Measurements from ENCODE around the gene SHLD3.

DNA sequence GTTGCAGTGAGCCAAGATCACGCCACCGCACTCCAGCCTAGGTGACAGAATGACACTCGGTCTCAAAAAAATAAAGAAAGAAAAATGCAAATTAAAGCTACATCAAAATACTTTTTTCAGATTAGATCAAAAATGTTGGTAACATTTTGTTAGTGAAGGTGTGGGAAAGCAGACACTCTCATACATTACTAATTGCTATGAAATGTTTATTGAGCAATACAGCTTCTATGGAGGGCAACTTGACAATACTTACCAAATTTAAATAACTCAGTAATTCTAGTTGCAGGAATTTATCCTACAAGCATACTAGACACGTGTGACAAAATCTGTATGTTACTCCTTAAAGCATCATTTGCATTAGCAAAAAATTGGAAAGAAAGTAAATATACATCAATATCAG lies 4.8 kb upstream of the SHLD3 start:
- TF ChIP-seq POLR2AphosphoS5 (IDR thresholded peaks at IDR 0.05; ENCODE audit: borderline replicate concordance, low read depth, low read length) (no peak), EZH2 (IDR thresholded peaks at IDR 0.05) (no peak), FOXP2 (optimal IDR thresholded peaks at IDR 0.05; ENCODE audit: control extremely low read depth, extremely low read length, insufficient read depth) (no peak)
